Neuronal stem cell (in vitro differentiated cells): ENCODE measurements around the gene FPR2.

Experiments used
- DNase-seq: peaks from one replicate; pipeline ENCODE4 v3.0.0-alpha.2; 2013; ENCODE audit warnings: low spot score
- H2AFZ ChIP-seq: one replicate; pipeline ENCODE4 v1.6.1; 2013; ENCODE audit warnings: mild to moderate bottlenecking, low read length, inconsistent platforms
- H2AK5ac ChIP-seq: 2 replicates; pipeline ENCODE4 v1.6.1; 2013; ENCODE audit warnings: low read depth, mild to moderate bottlenecking, inconsistent platforms, low read length, moderate library complexity, mixed read lengths
- H2BK120ac ChIP-seq: 2 replicates; pipeline ENCODE4 v1.6.1; 2013; ENCODE audit warnings: low read depth, mild to moderate bottlenecking, inconsistent platforms, low read length, moderate library complexity, mixed read lengths
- H2BK12ac ChIP-seq: one replicate; pipeline ENCODE4 v1.6.1; 2013; ENCODE audit warnings: low read length, inconsistent platforms
- H2BK15ac ChIP-seq: 2 replicates; pipeline ENCODE4 v1.6.1; 2013; ENCODE audit warnings: mild to moderate bottlenecking, low read length, inconsistent platforms, mixed read lengths
- H2BK5ac ChIP-seq: one replicate; pipeline ENCODE4 v1.6.1; 2013; ENCODE audit warnings: inconsistent platforms, mild to moderate bottlenecking, low read length, moderate library complexity
- H3K14ac ChIP-seq: one replicate; pipeline ENCODE4 v1.6.1; 2013; ENCODE audit warnings: low read length, inconsistent platforms
- H3K18ac ChIP-seq: 2 replicates; pipeline ENCODE4 v1.6.1; 2013; ENCODE audit warnings: low read length, inconsistent platforms
- H3K23ac ChIP-seq: 2 replicates; pipeline ENCODE4 v1.6.1; 2013; ENCODE audit warnings: low read depth, mild to moderate bottlenecking, mixed read lengths, low read length, inconsistent platforms; ENCODE audit not compliant: poor library complexity
- H3K27ac ChIP-seq: replicated peaks from 3 replicates; pipeline ENCODE4 v1.5.1; 2013; ENCODE audit warnings: low read length, inconsistent platforms
- H3K27me3 ChIP-seq, 3 experiments: 2 replicates each; pipeline ENCODE4 v1.6.1; 2013; ENCODE audit warnings: low read length in 3 of 3, mild to moderate bottlenecking in 2 of 3, inconsistent platforms in 1 of 3, low read depth in 1 of 3, mixed read lengths in 1 of 3, moderate library complexity in 1 of 3; ENCODE audit not compliant: control insufficient read depth in 3 of 3, insufficient read depth in 3 of 3
- H3K36me3 ChIP-seq, 2 donors: replicated peaks in 1 of 2; 2 replicates each; pipeline ENCODE4 v1.6.1; 2013; ENCODE audit warnings: low read length in 2 of 2; ENCODE audit not compliant: control insufficient read depth in 2 of 2, insufficient read depth in 2 of 2
- H3K4ac ChIP-seq: 2 replicates; pipeline ENCODE4 v1.6.1; 2013; ENCODE audit warnings: inconsistent platforms, mild to moderate bottlenecking, low read length, moderate library complexity
- H3K4me1 ChIP-seq, 2 donors: 1 replicate in 1 of 2; 2 replicates in 1 of 2; pipeline ENCODE4 v1.6.1; 2013; ENCODE audit warnings: low read length in 2 of 2, low read depth in 1 of 2; ENCODE audit not compliant: control insufficient read depth in 2 of 2, insufficient read depth in 1 of 2
- H3K4me2 ChIP-seq: one replicate; pipeline ENCODE4 v1.6.1; 2013; ENCODE audit warnings: mild to moderate bottlenecking, low read length, inconsistent platforms; ENCODE audit not compliant: insufficient read depth, poor library complexity, severe bottlenecking
- H3K4me3 ChIP-seq, 2 donors: 2 replicates each; pipeline ENCODE4 v1.5.1; 2013; ENCODE audit warnings: low read length in 2 of 2, mild to moderate bottlenecking in 2 of 2, inconsistent platforms in 1 of 2, moderate library complexity in 1 of 2
- H3K79me1 ChIP-seq: one replicate; pipeline ENCODE4 v1.6.1; 2013; ENCODE audit warnings: low read depth, mild to moderate bottlenecking, inconsistent platforms, low read length, moderate library complexity
- H3K9ac ChIP-seq: one replicate; pipeline ENCODE4 v1.6.1; 2013; ENCODE audit warnings: mild to moderate bottlenecking, low read depth, low read length, inconsistent platforms; ENCODE audit not compliant: poor library complexity
- H3K9me3 ChIP-seq, 2 donors: replicated peaks in 1 of 2; 2 replicates each; pipeline versions ENCODE3 to v1.6.1; 2013; ENCODE audit warnings: low read length in 2 of 2, mild to moderate bottlenecking in 2 of 2, inconsistent platforms in 1 of 2, low read depth in 1 of 2, mixed read lengths in 1 of 2, moderate library complexity in 1 of 2; ENCODE audit not compliant: control insufficient read depth in 2 of 2, insufficient read depth in 1 of 2
- H4K8ac ChIP-seq: one replicate; pipeline ENCODE4 v1.6.1; 2013; ENCODE audit warnings: low read depth, mild to moderate bottlenecking, inconsistent platforms, low read length, moderate library complexity
- H4K91ac ChIP-seq: one replicate; pipeline ENCODE4 v1.6.1; 2013; ENCODE audit warnings: low read length, low read depth, mild to moderate bottlenecking, inconsistent platforms; ENCODE audit not compliant: poor library complexity
- WGBS, 2 donors: extraction: QIAGEN DNeasy Blood & Tissue Kit; methylation state at CpG; one replicate each; pipeline ENCODE4 v1.1.7; 2013; ENCODE audit warnings: missing lambda C conversion rate in 2 of 2, mixed read lengths in 1 of 2; ENCODE audit not compliant: insufficient read length in 2 of 2, insufficient replicate concordance in 1 of 2; ENCODE audit errors: extremely low coverage in 2 of 2; 5-methylcytosine and 5-hydroxymethylcytosine counted together

FPR2 gene

DNA sequence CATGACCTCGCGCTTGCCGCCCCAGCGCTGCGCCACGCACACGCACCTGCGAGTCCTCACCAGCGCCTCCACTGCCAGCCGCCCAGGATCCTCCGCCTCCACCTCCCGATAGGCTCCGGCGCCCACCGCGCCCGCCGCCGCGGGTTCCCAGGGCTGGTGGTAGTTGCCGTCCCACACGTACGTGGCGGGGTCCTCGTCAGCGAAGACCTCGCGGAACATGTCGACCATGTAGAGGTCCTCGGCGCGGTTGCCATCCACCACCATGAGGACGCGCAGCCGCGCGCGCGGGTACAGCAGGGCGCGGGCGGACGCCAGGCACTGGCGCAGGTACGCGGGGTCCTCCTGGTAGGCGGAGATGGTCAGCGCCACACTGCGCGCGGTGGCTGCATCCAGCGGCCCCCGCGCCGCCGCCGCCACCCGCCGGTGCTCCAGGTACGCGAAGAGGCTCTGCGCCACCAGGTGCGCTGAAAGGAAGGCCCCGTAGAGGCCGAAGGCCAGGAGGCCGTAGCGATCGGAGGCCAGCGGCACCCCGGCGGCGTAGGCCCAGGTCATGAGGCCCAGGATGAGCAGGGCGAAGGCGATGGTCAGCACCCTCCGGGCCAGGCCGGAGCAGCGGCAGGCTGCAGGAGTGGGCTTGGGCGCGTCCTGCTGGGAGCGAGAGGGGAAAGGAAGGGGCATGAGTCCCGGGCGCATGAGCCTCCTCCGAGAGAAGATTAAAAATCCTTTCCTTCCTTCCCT, 41.6 kb upstream of the FPR2 start:
- Histone ChIP-seq H2AFZ (peak overlapping the region; percentile 79), H3K18ac (peak overlapping the region; percentile 86), H2AK5ac (peak overlapping the region; percentile 38), H3K36me3 (no peaks in the 10 kb centered on the region), H3K9me3 (peaks cover 0 to 5% of the 10 kb centered on the region in 2 donors), H3K4me1 (peaks cover 6 to 7% of the 10 kb centered on the region in 2 donors), H3K23ac (peak overlapping the region; percentile 89), H2BK5ac (no peak overlapping the region), H4K91ac (no peak overlapping the region), H3K27ac (no peak overlapping the region), H2BK15ac (peak overlapping the region; percentile 50), H3K4me2 (peak overlapping the region; percentile 96), H3K79me1 (no peaks in the 10 kb centered on the region), H4K8ac (peak overlapping the region; percentile 21), H2BK12ac (no peak overlapping the region), H2BK120ac (peak overlapping the region; percentile 41), H3K27me3 (peaks cover 8 to 84% (median 18%) of the 10 kb centered on the region in 3 experiments), H3K4ac (no peak overlapping the region), H3K4me3 (peak overlapping the region in 1 of 2 donors; percentile 80), H3K9ac (peak overlapping the region; percentile 87), H3K14ac (peak overlapping the region; percentile 82)
- WGBS, 2 donors, result no CpG with 5 or more reads among the region's 83 CpGs
- no peak for DNase-seq

DNA sequence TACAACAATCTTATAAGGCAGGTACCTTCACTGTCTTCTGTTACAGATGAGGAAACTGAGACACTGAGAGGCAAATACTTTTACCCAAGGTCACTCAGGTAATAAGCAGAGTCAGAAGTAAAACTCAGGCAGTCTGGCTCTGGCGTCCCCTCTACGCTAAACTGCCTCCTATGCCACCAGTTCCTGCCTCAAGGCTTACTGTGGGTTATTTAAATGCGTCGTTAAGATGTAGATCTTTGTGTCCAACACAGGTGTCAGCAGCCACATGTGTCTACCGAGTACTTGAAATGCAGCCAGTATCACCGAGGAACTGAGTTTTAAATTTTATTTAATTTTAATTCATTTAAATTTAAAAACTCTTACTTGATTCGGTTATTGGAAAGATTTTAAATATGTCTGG, 39.1 kb upstream of the FPR2 start:
- no peak overlapping the region for H2BK5ac ChIP-seq
- H2BK120ac ChIP-seq, result no peak overlapping the region
- H3K4ac ChIP-seq, result no peak overlapping the region
- no CpG with 5 or more reads among the region's 7 CpGs for WGBS, 2 donors
- no peak overlapping the region for H3K14ac ChIP-seq
- no peak for DNase-seq
- peaks cover 8 to 90% (median 21%) of the 10 kb centered on the region in 3 experiments for H3K27me3 ChIP-seq
- H3K79me1 ChIP-seq, result no peaks in the 10 kb centered on the region
- H4K8ac ChIP-seq, result no peak overlapping the region
- no peak overlapping the region for H3K4me3 ChIP-seq
- H3K4me1 ChIP-seq, result peaks cover 6 to 11% of the 10 kb centered on the region in 2 donors
- H3K27ac ChIP-seq, result no peak overlapping the region
- no peak overlapping the region for H2AFZ ChIP-seq
- H3K9ac ChIP-seq, result no peak overlapping the region
- no peak overlapping the region for H3K18ac ChIP-seq
- H2AK5ac ChIP-seq, result no peak overlapping the region
- H3K36me3 ChIP-seq, result no peaks in the 10 kb centered on the region
- H2BK12ac ChIP-seq, result no peak overlapping the region
- H3K23ac ChIP-seq, result no peak overlapping the region
- no peak overlapping the region for H2BK15ac ChIP-seq
- no peak overlapping the region for H3K4me2 ChIP-seq
- H3K9me3 ChIP-seq, result peaks cover 0 to 5% of the 10 kb centered on the region in 2 donors
- no peak overlapping the region for H4K91ac ChIP-seq

DNA sequence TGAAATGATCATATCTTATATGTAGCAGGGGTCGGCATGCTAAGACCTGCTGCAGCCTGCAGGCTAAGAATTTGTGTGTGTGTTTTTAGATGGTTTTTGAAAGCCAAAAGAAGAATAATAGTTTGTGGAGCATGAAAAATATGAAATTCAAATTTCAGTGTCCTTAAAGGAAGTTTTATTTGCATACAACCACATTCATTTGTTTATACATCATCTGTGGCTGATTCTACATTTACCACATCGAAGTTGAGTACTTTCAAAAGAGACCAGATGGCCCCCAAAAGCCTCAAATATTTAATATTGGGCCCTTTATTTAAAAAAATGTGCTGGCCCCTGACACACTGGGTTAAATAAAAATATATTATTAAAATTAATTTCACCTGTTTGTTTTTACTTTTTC, 38.5 kb upstream of the FPR2 start:
- Histone ChIP-seq H2BK12ac (no peak overlapping the region), H2BK15ac (no peak overlapping the region), H3K9me3 (peaks cover 0 to 5% of the 10 kb centered on the region in 2 donors), H3K27ac (no peak overlapping the region), H3K36me3 (no peaks in the 10 kb centered on the region), H2BK5ac (no peak overlapping the region), H3K4me2 (no peak overlapping the region), H3K79me1 (no peaks in the 10 kb centered on the region), H4K8ac (no peak overlapping the region), H2BK120ac (no peak overlapping the region), H3K23ac (no peak overlapping the region), H3K18ac (no peak overlapping the region), H3K14ac (no peak overlapping the region), H3K4ac (no peak overlapping the region), H2AFZ (no peak overlapping the region), H3K9ac (no peak overlapping the region), H3K27me3 (peaks cover 8 to 84% (median 21%) of the 10 kb centered on the region in 3 experiments), H4K91ac (no peak overlapping the region), H2AK5ac (no peak overlapping the region), H3K4me3 (no peak overlapping the region), H3K4me1 (peaks cover 6 to 11% of the 10 kb centered on the region in 2 donors)
- WGBS, 2 donors, result no CpG with 5 or more reads among the region's 2 CpGs
- DNase-seq, result no peak

DNA sequence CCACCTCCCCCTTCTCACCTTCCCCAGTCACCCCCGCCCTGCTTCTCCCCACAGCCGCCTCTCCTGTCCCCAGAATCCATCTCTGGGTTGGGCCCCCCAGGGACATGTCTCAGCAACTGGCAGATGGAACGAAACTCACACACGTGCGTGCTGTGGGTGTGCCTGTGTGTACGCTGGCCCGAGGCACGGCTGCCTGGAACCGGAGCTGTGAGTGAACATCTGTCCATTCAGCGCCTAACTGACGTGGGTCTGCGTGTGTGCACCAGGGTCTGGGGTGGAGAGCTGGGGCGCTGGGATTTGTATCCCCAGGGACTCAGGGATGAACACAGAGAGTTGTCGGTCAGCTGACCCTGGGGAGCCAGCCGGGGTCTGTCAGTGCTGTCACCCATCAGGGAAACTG, 36.4 kb upstream of the FPR2 start:
- no peak overlapping the region for H4K91ac ChIP-seq
- H2AFZ ChIP-seq, result peak overlapping the region; percentile 44
- H2BK120ac ChIP-seq, result no peak overlapping the region
- H3K9ac ChIP-seq, result no peak overlapping the region
- no peaks in the 10 kb centered on the region for H3K79me1 ChIP-seq
- no peak overlapping the region for H4K8ac ChIP-seq
- H3K4ac ChIP-seq, result peak overlapping the region; percentile 97
- no peak overlapping the region for H2BK12ac ChIP-seq
- H2BK15ac ChIP-seq, result no peak overlapping the region
- H3K27ac ChIP-seq, result no peak overlapping the region
- H3K27me3 ChIP-seq, result peaks cover 1 to 71% (median 8%) of the 10 kb centered on the region in 3 experiments
- H3K4me1 ChIP-seq, result peaks cover 3 to 11% of the 10 kb centered on the region in 2 donors
- peak overlapping the region; percentile 71 for H3K18ac ChIP-seq
- no peak overlapping the region for H3K23ac ChIP-seq
- WGBS, 2 donors, result no CpG with 5 or more reads among the region's 15 CpGs
- H3K4me2 ChIP-seq, result no peak overlapping the region
- H2BK5ac ChIP-seq, result no peak overlapping the region
- no peaks in the 10 kb centered on the region for H3K36me3 ChIP-seq
- H3K9me3 ChIP-seq, result no peaks in the 10 kb centered on the region
- H3K4me3 ChIP-seq, result no peak overlapping the region
- peak overlapping the region; percentile 28 for H2AK5ac ChIP-seq
- peak overlapping the region; percentile 71 for H3K14ac ChIP-seq
- no peak for DNase-seq
